Right renal cortex interstitium (tissue), 3 donors: ENCODE data around the gene SMAP2. TPM values are rescaled to one million over a fixed set of nuclear protein-coding genes. Genes with fewer than 3 reads are reported as not detected.

Experiments used
- DNase-seq, 3 donors: peaks; one replicate each; pipeline ENCODE4 v3.0.0-alpha.2; 2013; ENCODE audit warnings: low read depth in 3 of 3, low spot score in 2 of 3
- polyA plus RNA-seq, 3 donors: library from polyadenylated mRNA; unstranded; fragments of 120-200 nt; gene quantifications; one replicate each; pipeline ENCODE4 v1.2.1, GENCODE V29; 2013; ENCODE audit not compliant: insufficient read length in 3 of 3

Gene SMAP2
- polyA plus RNA-seq, 3 donors = 22.6 to 26.7 (median 23.8) TPM

- DNase-seq = no peak
These were observed 40.2 kb downstream of the SMAP2 start for GRCh38 chr1:40413527-40414252.

GRCh38 chr1:40414331-40414730, 40.8 kb downstream of the SMAP2 start:
- no peak for DNase-seq

GRCh38 chr1:40416709-40417108, 43.2 kb downstream of the SMAP2 start:
- DNase-seq = no peak

- DNase-seq = no peak
These were observed 48.2 kb downstream of the SMAP2 start for GRCh38 chr1:40421431-40422384.

- no peak for DNase-seq
These were observed 49.2 kb downstream of the SMAP2 start for GRCh38 chr1:40422630-40423263.

- no peak for DNase-seq
These were observed 49.7 kb downstream of the SMAP2 start for GRCh38 chr1:40423264-40423642.

GRCh38 chr1:40423951-40424618, 50.6 kb downstream of the SMAP2 start:
- no peak for DNase-seq

GRCh38 chr1:40425198-40425597, 51.7 kb downstream of the SMAP2 start:
- no peak for DNase-seq

- no peak for DNase-seq
These were observed 57.9 kb downstream of the SMAP2 start for GRCh38 chr1:40431385-40431784.

- DNase-seq = no peak
These were observed 59.3 kb downstream of the SMAP2 start for GRCh38 chr1:40432644-40433390.

GRCh38 chr1:40435471-40435870, 61.9 kb downstream of the SMAP2 start:
- DNase-seq = no peak

- DNase-seq = no peak
These were observed 62.3 kb downstream of the SMAP2 start for GRCh38 chr1:40435876-40436275.

GRCh38 chr1:40438391-40439015, 65.0 kb downstream of the SMAP2 start:
- no peak for DNase-seq

GRCh38 chr1:40439247-40439646, 65.7 kb downstream of the SMAP2 start:
- no peak for DNase-seq

GRCh38 chr1:40449684-40450494, 76.4 kb downstream of the SMAP2 start, which contains the start of gene ZFP69B:
Gene ZFP69B, plus strand, starts transcription at chr1:40450476. Its CDS starts 486 bp downstream, at chr1:40450962.
- DNase-seq = peak; percentile 80 to 86 (median 85)

GRCh38 chr1:40450495-40451237, 77.1 kb downstream of the SMAP2 start:
- DNase-seq = peak in 1 of 3 donors; percentile 12

GRCh38 chr1:40451238-40451585, 77.7 kb downstream of the SMAP2 start:
- no peak for DNase-seq

- no peak for DNase-seq
These were observed 81.3 kb downstream of the SMAP2 start for GRCh38 chr1:40454873-40455272.
